Activated B cell treated with CpG ODN at 0.5 μM for 24 hours (primary cell): ENCODE results near the gene CCR8. TPM values are rescaled to one million over a fixed set of nuclear protein-coding genes. Genes with fewer than 3 reads are reported as not detected.

ENCODE experiments used
- ATAC-seq: fragments of 200-7000 bp; cut with Tn5 transposase; one replicate; pipeline ENCODE4 v1.10.0; 2021; ENCODE audit warnings: low read depth, mild to moderate bottlenecking, moderate library complexity
- CTCF ChIA-PET: fragments of 350-600 bp; sonication (Branson Sonifier 250); formaldehyde crosslinking; loops from one replicate; lab custom pipeline; 2021; ENCODE audit warnings: antibody characterized with exemption; lab: Charles Lee
- POLR2A ChIA-PET: fragments of 350-600 bp; sonication (Branson Sonifier 250); formaldehyde crosslinking; loops from one replicate; lab custom pipeline; 2021; ENCODE audit warnings: antibody characterized with exemption; lab: Charles Lee
- DNase-seq: peaks from one replicate; pipeline ENCODE4 v3.0.0; 2022
- H3K27ac Mint-ChIP-seq: one replicate; pipeline ENCODE4 v1.8.0; 2020; ENCODE audit warnings: mixed read lengths
- H3K27me3 Mint-ChIP-seq: one replicate; pipeline ENCODE4 v1.8.0; 2021; ENCODE audit warnings: mixed read lengths
- H3K36me3 Mint-ChIP-seq: one replicate; pipeline ENCODE4 v1.8.0; 2021; ENCODE audit warnings: low read depth, mixed read lengths
- H3K4me1 Mint-ChIP-seq: one replicate; pipeline ENCODE4 v1.8.0; 2021; ENCODE audit warnings: mixed read lengths
- H3K4me3 Mint-ChIP-seq: one replicate; pipeline ENCODE4 v1.8.0; 2020; ENCODE audit warnings: mild to moderate bottlenecking, mixed read lengths
- H3K9me3 Mint-ChIP-seq: one replicate; pipeline ENCODE4 v1.8.0; 2020; ENCODE audit warnings: mixed read lengths
- CTCF ChIP-seq: fragments of 200-600 bp; IDR thresholded peaks from one replicate; pipeline ENCODE4 v1.8.0; 2022; ENCODE audit warnings: antibody characterized with exemption, mild to moderate bottlenecking
- intact Hi-C: fragments of 100-400 bp; cut with micrococcal nuclease; formaldehyde crosslinking; loops from one replicate; pipeline ENCODE4 v1.15.1; 2024
- total RNA-seq: library from RNA; stranded (reverse); gene quantifications from 2 replicates; pipeline ENCODE4 v1.2.3, GENCODE V29; 2022

CCR8 gene
- total RNA-seq: not detected in 2 replicates

GRCh38 chr3:39329493-39329892, at the start of gene CCR8:
Gene CCR8 (plus strand): TSS chr3:39329709. CDS start chr3:39332332, 2,623 bp downstream.
- peaks cover 15% of the 10 kb centered on the region for H3K4me1 Mint-ChIP-seq
- ATAC-seq (no peak), DNase-seq (no peak)
- ChIA-PET CTCF (no interaction called here), POLR2A (no interaction called here)
- no peaks in the 10 kb centered on the region for H3K36me3 Mint-ChIP-seq
- no peaks in the 10 kb centered on the region for H3K9me3 Mint-ChIP-seq
- intact Hi-C loops: no loop called here
- H3K27ac Mint-ChIP-seq: no peak within 1 kb of the TSS
- no peak for TF ChIP-seq CTCF
- no peak within 1 kb of the TSS for H3K4me3 Mint-ChIP-seq
- H3K27me3 Mint-ChIP-seq: no peaks in the 10 kb centered on the region

GRCh38 chr3:39279745-39280517, 49.6 kb upstream of the CCR8 start, which contains the start of gene CX3CR1:
Gene CX3CR1 (minus strand): TSS chr3:39280036. CDS start chr3:39266509, 13,527 bp downstream.
- no peaks in the 10 kb centered on the region for H3K36me3 Mint-ChIP-seq
- ChIA-PET CTCF (interaction anchor here (0.7 to 3.1 kb wide), 8 partner anchors 8 to 90 kb away, joined by 3 to 20 read pairs (median 4); no protein-coding TSS in a partner anchor), POLR2A (interaction anchor here (0.9 to 1.1 kb wide), 2 partner anchors 9 to 24 kb away, joined by 3 read pairs; no protein-coding TSS in a partner anchor)
- intact Hi-C loops: no loop called here
- DNase-seq (no peak), ATAC-seq (no peak)
- H3K27me3 Mint-ChIP-seq: no peaks in the 10 kb centered on the region
- H3K9me3 Mint-ChIP-seq: no peaks in the 10 kb centered on the region
- no peak for TF ChIP-seq CTCF
- H3K4me1 Mint-ChIP-seq: peaks cover 35% of the 10 kb centered on the region
- peak within 1 kb of the TSS; percentile 43 for H3K27ac Mint-ChIP-seq
- no peak within 1 kb of the TSS for H3K4me3 Mint-ChIP-seq

GRCh38 chr3:39280571-39280970, 48.9 kb upstream of the CCR8 start:
- peaks cover 35% of the 10 kb centered on the region for H3K4me1 Mint-ChIP-seq
- no peaks in the 10 kb centered on the region for H3K36me3 Mint-ChIP-seq
- ATAC-seq: no peak
- no peak for TF ChIP-seq CTCF
- ChIA-PET CTCF (interaction anchor here (1.0 to 3.1 kb wide), 5 partner anchors 8 to 91 kb away, joined by 3 to 20 read pairs (median 6); no protein-coding TSS in a partner anchor), POLR2A (interaction anchor here (0.9 to 1.1 kb wide), 2 partner anchors 8 to 25 kb away, joined by 3 read pairs; no protein-coding TSS in a partner anchor)
- H3K27me3 Mint-ChIP-seq: no peaks in the 10 kb centered on the region
- no peak overlapping the region for H3K27ac Mint-ChIP-seq
- DNase-seq: no peak
- no peak overlapping the region for H3K4me3 Mint-ChIP-seq
- no peaks in the 10 kb centered on the region for H3K9me3 Mint-ChIP-seq
- intact Hi-C loops: no loop called here

- ChIA-PET CTCF (interaction anchor here (1.1 to 1.2 kb wide), 2 partner anchors 10 to 92 kb away, joined by 3 to 4 read pairs; no protein-coding TSS in a partner anchor), POLR2A (interaction anchor here (0.6 to 1.0 kb wide), 2 partner anchors 31 to 270 kb away, joined by 3 to 4 read pairs; no protein-coding TSS in a partner anchor)
- Mint-ChIP-seq H3K27me3 (no peaks in the 10 kb centered on the region), H3K4me3 (peak overlapping the region; percentile 44), H3K4me1 (peaks cover 35% of the 10 kb centered on the region), H3K9me3 (no peaks in the 10 kb centered on the region), H3K36me3 (no peaks in the 10 kb centered on the region), H3K27ac (no peak overlapping the region)
- intact Hi-C loops: no loop called here
- ATAC-seq: peak; percentile 57
- no peak for DNase-seq
- no peak for TF ChIP-seq CTCF
Measured at GRCh38 chr3:39281533-39281932, 48.0 kb upstream of the CCR8 start.

- POLR2A ChIA-PET: interaction anchor here (0.6 to 1.0 kb wide), 2 partner anchors 31 to 270 kb away, joined by 3 to 4 read pairs; no protein-coding TSS in a partner anchor
- Mint-ChIP-seq H3K4me1 (peaks cover 35% of the 10 kb centered on the region), H3K36me3 (no peaks in the 10 kb centered on the region), H3K9me3 (no peaks in the 10 kb centered on the region), H3K27me3 (no peaks in the 10 kb centered on the region), H3K27ac (no peak overlapping the region), H3K4me3 (no peak overlapping the region)
- DNase-seq (no peak), ATAC-seq (no peak)
- no peak for TF ChIP-seq CTCF
- CTCF ChIA-PET: interaction anchor here (1.1 to 1.2 kb wide), 3 partner anchors 9 to 92 kb away, joined by 3 to 4 read pairs (median 3); no protein-coding TSS in a partner anchor
- intact Hi-C loops: no loop called here
Measured at GRCh38 chr3:39282057-39282456, 47.5 kb upstream of the CCR8 start.
